Ectodermal cell (in vitro differentiated cells): ENCODE results near the gene TMEM45A.

ENCODE experiments used
- H3K27ac ChIP-seq: 2 replicates; pipeline ENCODE4 v1.7.0; 2013; ENCODE audit warnings: mild to moderate bottlenecking, low read depth, low read length; ENCODE audit not compliant: insufficient read depth, poor library complexity, severe bottlenecking
- H3K27me3 ChIP-seq: 2 replicates; pipeline ENCODE4 v1.7.0; 2013; ENCODE audit warnings: mild to moderate bottlenecking, low read length; ENCODE audit not compliant: insufficient read depth, control insufficient read depth, poor library complexity, severe bottlenecking
- H3K36me3 ChIP-seq: one replicate; pipeline ENCODE4 v1.7.0; 2013; ENCODE audit warnings: low read length; ENCODE audit not compliant: control insufficient read depth, insufficient read depth
- H3K4me1 ChIP-seq: one replicate; pipeline ENCODE4 v1.7.0; 2013; ENCODE audit warnings: low read length; ENCODE audit not compliant: control insufficient read depth, insufficient read depth
- H3K4me3 ChIP-seq: 2 replicates; pipeline ENCODE4 v1.7.0; 2013; ENCODE audit warnings: low read depth, low read length, control low read depth; ENCODE audit not compliant: insufficient read depth
- H3K9me3 ChIP-seq: 2 replicates; pipeline ENCODE4 v1.7.0; 2013; ENCODE audit warnings: mild to moderate bottlenecking, low read length, moderate library complexity; ENCODE audit not compliant: control insufficient read depth
- WGBS, 2 experiments: methylation state at CpG; one replicate each; pipeline ENCODE4 v1.1.7; 2013; ENCODE audit warnings: missing lambda C conversion rate in 2 of 2; 5-methylcytosine and 5-hydroxymethylcytosine counted together

Gene TMEM45A

GRCh38 chr3:100603469-100603868 lies 111.0 kb downstream of the TMEM45A start:
- Histone ChIP-seq H3K4me3 (no peak overlapping the region), H3K4me1 (peaks cover 2% of the 10 kb centered on the region), H3K36me3 (no peaks in the 10 kb centered on the region), H3K27ac (no peak overlapping the region), H3K27me3 (no peaks in the 10 kb centered on the region), H3K9me3 (no peaks in the 10 kb centered on the region)
- WGBS, 2 experiments, result 73 to 77% methylated on average over 4 to 5 of the region's 5 CpGs

- no peak overlapping the region for H3K4me3 ChIP-seq
- WGBS, 2 experiments, result 79 to 83% methylated on average over 8 of the region's 8 CpGs
- no peaks in the 10 kb centered on the region for H3K9me3 ChIP-seq
- H3K27ac ChIP-seq, result no peak overlapping the region
- H3K36me3 ChIP-seq, result no peaks in the 10 kb centered on the region
- H3K27me3 ChIP-seq, result no peaks in the 10 kb centered on the region
- peaks cover 2% of the 10 kb centered on the region for H3K4me1 ChIP-seq
Measured at GRCh38 chr3:100605358-100605757, 112.9 kb downstream of the TMEM45A start.

- H3K36me3 ChIP-seq, result no peaks in the 10 kb centered on the region
- peaks cover 2% of the 10 kb centered on the region for H3K4me1 ChIP-seq
- no peak overlapping the region for H3K27ac ChIP-seq
- no peaks in the 10 kb centered on the region for H3K9me3 ChIP-seq
- no peak overlapping the region for H3K4me3 ChIP-seq
- no peaks in the 10 kb centered on the region for H3K27me3 ChIP-seq
Measured at GRCh38 chr3:100606894-100607512, 114.6 kb downstream of the TMEM45A start.

GRCh38 chr3:100609305-100609704 lies 116.9 kb downstream of the TMEM45A start, which contains the start of gene ADGRG7:
ADGRG7 (plus strand) TSS chr3:100609601; CDS start chr3:100609857, 256 bp downstream.
- H3K27ac ChIP-seq, result no peak within 1 kb of the TSS
- WGBS, 2 experiments, result 91 to 96% methylated on average over 2 of the region's 2 CpGs
- H3K4me3 ChIP-seq, result no peak within 1 kb of the TSS
- H3K36me3 ChIP-seq, result no peaks in the 10 kb centered on the region
- H3K9me3 ChIP-seq, result no peaks in the 10 kb centered on the region
- H3K27me3 ChIP-seq, result no peaks in the 10 kb centered on the region
- H3K4me1 ChIP-seq, result peaks cover 2% of the 10 kb centered on the region

GRCh38 chr3:100609963-100610362 lies 117.5 kb downstream of the TMEM45A start:
- Histone ChIP-seq H3K27ac (no peak overlapping the region), H3K4me3 (no peak overlapping the region), H3K9me3 (no peaks in the 10 kb centered on the region), H3K36me3 (no peaks in the 10 kb centered on the region), H3K4me1 (peaks cover 2% of the 10 kb centered on the region), H3K27me3 (no peaks in the 10 kb centered on the region)
- WGBS, 2 experiments, result 83 to 95% methylated on average over 1 to 2 of the region's 2 CpGs

GRCh38 chr3:100611221-100611620 lies 118.8 kb downstream of the TMEM45A start:
- Histone ChIP-seq H3K27me3 (no peaks in the 10 kb centered on the region), H3K4me3 (no peak overlapping the region), H3K4me1 (no peaks in the 10 kb centered on the region), H3K36me3 (no peaks in the 10 kb centered on the region), H3K9me3 (no peaks in the 10 kb centered on the region), H3K27ac (no peak overlapping the region)
- WGBS, 2 experiments, result 100% methylated on average over 1 of the region's 3 CpGs; no CpG with 5 or more reads in 1 of the 2 experiments

- no peaks in the 10 kb centered on the region for H3K27me3 ChIP-seq
- H3K4me1 ChIP-seq, result no peaks in the 10 kb centered on the region
- WGBS, 2 experiments, result 92 to 94% methylated on average over 4 of the region's 4 CpGs
- no peaks in the 10 kb centered on the region for H3K9me3 ChIP-seq
- no peak overlapping the region for H3K27ac ChIP-seq
- no peak overlapping the region for H3K4me3 ChIP-seq
- no peaks in the 10 kb centered on the region for H3K36me3 ChIP-seq
Measured at GRCh38 chr3:100613721-100614390, 121.4 kb downstream of the TMEM45A start.

- H3K9me3 ChIP-seq, result no peaks in the 10 kb centered on the region
- H3K27me3 ChIP-seq, result no peaks in the 10 kb centered on the region
- no peaks in the 10 kb centered on the region for H3K4me1 ChIP-seq
- no peak overlapping the region for H3K4me3 ChIP-seq
- no peaks in the 10 kb centered on the region for H3K36me3 ChIP-seq
- H3K27ac ChIP-seq, result no peak overlapping the region
Measured at GRCh38 chr3:100614941-100615340, 122.5 kb downstream of the TMEM45A start.

- no peaks in the 10 kb centered on the region for H3K36me3 ChIP-seq
- H3K4me1 ChIP-seq, result no peaks in the 10 kb centered on the region
- H3K27me3 ChIP-seq, result no peaks in the 10 kb centered on the region
- H3K27ac ChIP-seq, result no peak overlapping the region
- H3K4me3 ChIP-seq, result no peak overlapping the region
- no peaks in the 10 kb centered on the region for H3K9me3 ChIP-seq
Measured at GRCh38 chr3:100615684-100616083, 123.3 kb downstream of the TMEM45A start.

GRCh38 chr3:100621251-100621650 lies 128.8 kb downstream of the TMEM45A start:
- Histone ChIP-seq H3K9me3 (no peaks in the 10 kb centered on the region), H3K4me3 (no peak overlapping the region), H3K27ac (no peak overlapping the region), H3K27me3 (no peaks in the 10 kb centered on the region), H3K4me1 (no peaks in the 10 kb centered on the region), H3K36me3 (no peaks in the 10 kb centered on the region)
